ENCODE measurements around the gene BCAN. TPM values are rescaled to one million over a fixed set of nuclear protein-coding genes. Genes with fewer than 3 reads are reported as not detected.

The BCAN gene
- total RNA-seq, 2 experiments from 2014 or later, result not detected

DNA sequence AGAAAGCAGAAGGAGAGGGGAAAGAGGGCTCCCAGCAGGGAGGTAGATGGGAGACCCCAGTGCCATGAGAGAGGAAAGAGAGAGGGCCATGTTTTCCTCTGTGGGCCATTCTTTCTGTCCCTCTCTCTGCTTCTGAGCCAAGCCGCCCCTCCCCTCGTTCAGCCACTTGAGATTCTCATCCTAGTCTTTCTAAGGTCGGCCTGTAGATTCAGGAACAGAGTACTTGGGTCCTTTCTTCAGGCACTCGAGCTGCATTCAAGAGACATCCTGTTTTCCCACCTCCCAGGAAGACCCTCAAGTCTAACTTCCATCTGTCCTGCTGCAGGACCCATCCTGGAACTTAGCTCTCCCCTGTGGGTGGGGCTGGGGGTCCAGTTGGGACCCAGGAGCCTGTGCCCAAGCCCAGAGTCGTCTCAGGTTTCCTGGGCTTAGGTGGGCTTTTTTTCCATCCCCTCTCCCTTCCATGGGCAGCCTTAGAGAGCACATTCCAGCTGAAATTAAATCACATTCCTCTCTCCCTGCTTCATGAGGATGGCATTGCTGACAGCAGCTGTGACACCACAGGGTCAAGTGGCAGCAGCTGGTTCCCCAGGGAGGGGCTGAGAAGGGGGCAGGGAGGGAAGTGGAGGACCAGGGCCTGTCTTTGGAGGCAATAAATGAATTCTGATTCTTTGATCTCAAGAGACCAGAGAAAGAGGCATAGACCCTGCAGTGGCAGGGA, 22.3 kb downstream of the BCAN start:
- H3K27me3 Mint-ChIP-seq (ENCODE audit: low read depth), result peaks cover 9% of the 10 kb centered on the region
- CTCF ChIA-PET, result interaction anchor here (0.9 to 2.5 kb wide), 7 partner anchors 13 to 62 kb away, joined by 3 to 11 read pairs (median 9); partner anchors contain the start of gene NES
- DNase-seq (no peak), ATAC-seq (no peak)
- POLR2A ChIA-PET, result no interaction called here
- H3K36me3 Mint-ChIP-seq (ENCODE audit: low read depth), result no peaks in the 10 kb centered on the region
- H3K4me1 Mint-ChIP-seq (ENCODE audit: low read depth), result peaks cover 59% of the 10 kb centered on the region
- no peaks in the 10 kb centered on the region for H3K9me3 Mint-ChIP-seq (ENCODE audit: insufficient read depth)
- no peak overlapping the region for H3K27ac Mint-ChIP-seq
- no peak overlapping the region for H3K4me3 Mint-ChIP-seq

DNA sequence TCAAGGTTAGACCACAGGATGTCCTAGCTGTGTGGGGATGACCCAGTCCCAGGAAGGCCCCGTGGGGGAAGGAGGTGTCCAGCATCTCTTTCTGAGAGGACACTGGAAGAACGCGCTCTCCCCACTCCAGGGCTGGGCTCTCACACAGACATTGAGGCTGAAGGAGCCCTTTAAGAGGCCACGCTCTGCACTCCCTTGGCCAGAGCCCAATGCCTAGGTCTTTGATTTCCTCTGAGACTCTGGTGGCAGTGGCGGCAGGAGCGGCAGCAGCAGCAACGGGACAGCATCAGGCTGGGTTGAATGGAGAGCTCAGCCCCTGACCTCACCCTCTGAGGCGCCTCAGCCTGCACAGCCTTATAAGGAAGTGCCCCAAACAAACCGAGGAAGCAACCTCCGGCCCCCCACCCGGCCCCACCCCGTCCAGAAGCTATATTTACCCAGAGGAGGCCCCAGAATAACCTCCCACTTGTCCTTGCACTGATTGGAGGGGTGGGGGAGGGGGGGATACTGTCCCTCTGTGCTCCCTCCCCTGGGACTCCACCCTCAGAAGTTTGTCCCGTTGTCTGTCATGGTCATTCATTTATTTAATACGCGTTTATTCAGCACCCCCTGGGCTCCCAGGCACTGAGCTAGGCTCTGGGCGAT, 23.0 kb downstream of the BCAN start:
- no peak for DNase-seq
- Mint-ChIP-seq H3K36me3 (ENCODE audit: low read depth) (no peaks in the 10 kb centered on the region), H3K27me3 (ENCODE audit: low read depth) (peaks cover 9% of the 10 kb centered on the region), H3K9me3 (ENCODE audit: insufficient read depth) (no peaks in the 10 kb centered on the region), H3K27ac (no peak overlapping the region), H3K4me1 (ENCODE audit: low read depth) (peaks cover 52% of the 10 kb centered on the region), H3K4me3 (no peak overlapping the region)
- ATAC-seq, result no peak
- ChIA-PET POLR2A (no interaction called here), CTCF (interaction anchor here (0.9 to 2.5 kb wide), 7 partner anchors 12 to 61 kb away, joined by 3 to 11 read pairs (median 9); partner anchors contain the start of gene NES)

GRCh38 chr1:156665539-156665938, 23.6 kb downstream of the BCAN start:
- H3K27ac Mint-ChIP-seq, result no peak overlapping the region
- ATAC-seq (no peak), DNase-seq (no peak)
- H3K36me3 Mint-ChIP-seq (ENCODE audit: low read depth), result no peaks in the 10 kb centered on the region
- peaks cover 46% of the 10 kb centered on the region for H3K4me1 Mint-ChIP-seq (ENCODE audit: low read depth)
- ChIA-PET POLR2A (no interaction called here), CTCF (interaction anchor here (1.3 to 2.5 kb wide), 6 partner anchors 11 to 60 kb away, joined by 4 to 11 read pairs (median 9); partner anchors contain the start of gene NES)
- no peak overlapping the region for H3K4me3 Mint-ChIP-seq
- no peaks in the 10 kb centered on the region for H3K9me3 Mint-ChIP-seq (ENCODE audit: insufficient read depth)
- peaks cover 9% of the 10 kb centered on the region for H3K27me3 Mint-ChIP-seq (ENCODE audit: low read depth)

GRCh38 chr1:156666862-156667609, 25.1 kb downstream of the BCAN start:
- ATAC-seq (no peak), DNase-seq (no peak)
- no peak overlapping the region for H3K4me3 Mint-ChIP-seq
- CTCF ChIA-PET, result interaction anchor here (2.5 kb wide), 1 partner anchor 22 kb away, joined by 11 read pairs; no protein-coding TSS in a partner anchor
- H3K4me1 Mint-ChIP-seq (ENCODE audit: low read depth), result peaks cover 31% of the 10 kb centered on the region
- no peaks in the 10 kb centered on the region for H3K36me3 Mint-ChIP-seq (ENCODE audit: low read depth)
- POLR2A ChIA-PET, result no interaction called here
- peaks cover 20% of the 10 kb centered on the region for H3K27me3 Mint-ChIP-seq (ENCODE audit: low read depth)
- no peak overlapping the region for H3K27ac Mint-ChIP-seq
- no peaks in the 10 kb centered on the region for H3K9me3 Mint-ChIP-seq (ENCODE audit: insufficient read depth)

GRCh38 chr1:156667610-156667967, 25.7 kb downstream of the BCAN start:
- ChIA-PET CTCF (no interaction called here), POLR2A (no interaction called here)
- ATAC-seq (no peak), DNase-seq (no peak)
- Mint-ChIP-seq H3K4me3 (no peak overlapping the region), H3K27ac (no peak overlapping the region), H3K36me3 (ENCODE audit: low read depth) (no peaks in the 10 kb centered on the region), H3K9me3 (ENCODE audit: insufficient read depth) (no peaks in the 10 kb centered on the region), H3K4me1 (ENCODE audit: low read depth) (peaks cover 26% of the 10 kb centered on the region), H3K27me3 (ENCODE audit: low read depth) (peaks cover 25% of the 10 kb centered on the region)

GRCh38 chr1:156667968-156668709, 26.2 kb downstream of the BCAN start:
- ATAC-seq (no peak), DNase-seq (no peak)
- POLR2A ChIA-PET, result no interaction called here
- H3K4me3 Mint-ChIP-seq, result no peak overlapping the region
- no peaks in the 10 kb centered on the region for H3K9me3 Mint-ChIP-seq (ENCODE audit: insufficient read depth)
- CTCF ChIA-PET, result no interaction called here
- H3K27me3 Mint-ChIP-seq (ENCODE audit: low read depth), result peaks cover 26% of the 10 kb centered on the region
- peak overlapping the region; percentile 30 for H3K27ac Mint-ChIP-seq
- no peaks in the 10 kb centered on the region for H3K36me3 Mint-ChIP-seq (ENCODE audit: low read depth)
- peaks cover 21% of the 10 kb centered on the region for H3K4me1 Mint-ChIP-seq (ENCODE audit: low read depth)

- POLR2A ChIA-PET, result no interaction called here
- no peaks in the 10 kb centered on the region for H3K9me3 Mint-ChIP-seq (ENCODE audit: insufficient read depth)
- H3K36me3 Mint-ChIP-seq (ENCODE audit: low read depth), result no peaks in the 10 kb centered on the region
- DNase-seq (no peak), ATAC-seq (no peak)
- H3K27me3 Mint-ChIP-seq (ENCODE audit: low read depth), result peaks cover 35% of the 10 kb centered on the region
- CTCF ChIA-PET, result no interaction called here
- H3K4me1 Mint-ChIP-seq (ENCODE audit: low read depth), result peaks cover 18% of the 10 kb centered on the region
- H3K4me3 Mint-ChIP-seq, result no peak overlapping the region
- no peak overlapping the region for H3K27ac Mint-ChIP-seq
These were observed 27.1 kb downstream of the BCAN start for GRCh38 chr1:156668801-156669637.

GRCh38 chr1:156669794-156670193, 27.9 kb downstream of the BCAN start:
- CTCF ChIA-PET, result interaction anchor here (1.7 to 2.7 kb wide), 3 partner anchors 8 to 42 kb away, joined by 5 to 11 read pairs (median 7); no protein-coding TSS in a partner anchor
- POLR2A ChIA-PET, result no interaction called here
- H3K27me3 Mint-ChIP-seq (ENCODE audit: low read depth), result peaks cover 38% of the 10 kb centered on the region
- H3K9me3 Mint-ChIP-seq (ENCODE audit: insufficient read depth), result no peaks in the 10 kb centered on the region
- H3K4me3 Mint-ChIP-seq, result no peak overlapping the region
- no peaks in the 10 kb centered on the region for H3K36me3 Mint-ChIP-seq (ENCODE audit: low read depth)
- ATAC-seq, result no peak
- peaks cover 10% of the 10 kb centered on the region for H3K4me1 Mint-ChIP-seq (ENCODE audit: low read depth)
- no peak overlapping the region for H3K27ac Mint-ChIP-seq
- DNase-seq, result no peak

GRCh38 chr1:156670359-156670758, 28.4 kb downstream of the BCAN start:
- no peak for ATAC-seq
- Mint-ChIP-seq H3K4me1 (ENCODE audit: low read depth) (peaks cover 5% of the 10 kb centered on the region), H3K36me3 (ENCODE audit: low read depth) (no peaks in the 10 kb centered on the region), H3K27me3 (ENCODE audit: low read depth) (peaks cover 41% of the 10 kb centered on the region), H3K27ac (no peak overlapping the region), H3K9me3 (ENCODE audit: insufficient read depth) (no peaks in the 10 kb centered on the region), H3K4me3 (no peak overlapping the region)
- CTCF ChIA-PET, result interaction anchor here (1.2 to 2.7 kb wide), 4 partner anchors 9 to 43 kb away, joined by 3 to 11 read pairs (median 6); no protein-coding TSS in a partner anchor
- DNase-seq, result no peak
- POLR2A ChIA-PET, result no interaction called here

- Mint-ChIP-seq H3K27ac (no peak overlapping the region), H3K9me3 (ENCODE audit: insufficient read depth) (no peaks in the 10 kb centered on the region)
- CTCF ChIA-PET, result interaction anchor here (1.2 to 2.7 kb wide), 5 partner anchors 9 to 43 kb away, joined by 3 to 11 read pairs (median 5); partner anchors contain the start of gene CRABP2
These were observed 28.9 kb downstream of the BCAN start for GRCh38 chr1:156670791-156671190.

GRCh38 chr1:156671804-156672203, 29.9 kb downstream of the BCAN start:
- ChIA-PET POLR2A (no interaction called here), CTCF (interaction anchor here (1.0 to 2.7 kb wide), 4 partner anchors 12 to 44 kb away, joined by 3 to 11 read pairs (median 6); partner anchors contain the start of gene CRABP2)
- Mint-ChIP-seq H3K4me1 (ENCODE audit: low read depth) (no peaks in the 10 kb centered on the region), H3K27ac (peak overlapping the region; percentile 37), H3K9me3 (ENCODE audit: insufficient read depth) (no peaks in the 10 kb centered on the region), H3K27me3 (ENCODE audit: low read depth) (peaks cover 46% of the 10 kb centered on the region), H3K36me3 (ENCODE audit: low read depth) (no peaks in the 10 kb centered on the region), H3K4me3 (no peak overlapping the region)
- ATAC-seq, result no peak
- DNase-seq, result no peak

More at GRCh38 chr1:156670791-156671190, 28.9 kb downstream of the BCAN start:
- DNase-seq (no peak), ATAC-seq (no peak)
- H3K36me3 Mint-ChIP-seq (ENCODE audit: low read depth), result no peaks in the 10 kb centered on the region
- peaks cover 41% of the 10 kb centered on the region for H3K27me3 Mint-ChIP-seq (ENCODE audit: low read depth)
- POLR2A ChIA-PET, result no interaction called here
- no peak overlapping the region for H3K4me3 Mint-ChIP-seq
- H3K4me1 Mint-ChIP-seq (ENCODE audit: low read depth), result peaks cover 1% of the 10 kb centered on the region
